ENCODE measurements around the gene LAMTOR5.

- TF ChIP-seq CTCF (IDR thresholded peaks at IDR 0.05): no peak
- no peak for TF ChIP-seq POLR2A (IDR thresholded peaks at IDR 0.05)
Observed at GRCh38 chr1:110454328-110454727, 46.8 kb upstream of the LAMTOR5 start.

Measured in heart left ventricle (tissue), 13 donors.